CD4-positive, alpha-beta memory T cell (primary cell): Measurements from ENCODE around the gene CNGB1. TPM values are rescaled to one million over a fixed set of nuclear protein-coding genes. Genes with fewer than 3 reads are reported as not detected.

Experiments used
- CTCF ChIA-PET: fragments of 350-600 bp; sonication (Branson Sonifier 250); formaldehyde crosslinking; loops from one replicate; lab custom pipeline; 2021; ENCODE audit warnings: inconsistent platforms; ENCODE audit not compliant: partially characterized antibody; lab: Charles Lee
- POLR2A ChIA-PET: fragments of 350-600 bp; sonication (Branson Sonifier 250); formaldehyde crosslinking; loops from one replicate; lab custom pipeline; 2021; ENCODE audit not compliant: partially characterized antibody; lab: Charles Lee
- DNase-seq, 5 donors: peaks; one replicate each; pipeline versions ENCODE4 v3.0.0 to v3.0.0-alpha.2; 2020 to 2022; ENCODE audit warnings: mixed read lengths in 1 of 5
- H3K27ac ChIP-seq: one replicate; pipeline ENCODE4 v1.7.0; 2013; ENCODE audit warnings: low read depth, low read length
- H3K27me3 ChIP-seq: 2 replicates; pipeline ENCODE4 v1.7.0; 2013; ENCODE audit warnings: mild to moderate bottlenecking, low read length, moderate library complexity; ENCODE audit not compliant: insufficient read depth
- H3K36me3 ChIP-seq: 2 replicates; pipeline ENCODE4 v1.7.0; 2013; ENCODE audit warnings: mild to moderate bottlenecking, low read length, moderate library complexity; ENCODE audit not compliant: insufficient read depth
- H3K4me1 ChIP-seq: 2 replicates; pipeline ENCODE4 v1.7.0; 2013; ENCODE audit warnings: mild to moderate bottlenecking, low read length, moderate library complexity; ENCODE audit not compliant: insufficient read depth
- H3K4me3 ChIP-seq, 2 donors: one replicate each; pipeline ENCODE4 v1.7.0; 2013; ENCODE audit warnings: low read length in 2 of 2, mild to moderate bottlenecking in 1 of 2
- H3K9me3 ChIP-seq, 2 donors: one replicate each; pipeline ENCODE4 v1.7.0; 2013; ENCODE audit warnings: low read length in 2 of 2, control low read depth in 1 of 2; ENCODE audit not compliant: control insufficient read depth in 1 of 2
- H3K27ac Mint-ChIP-seq, 7 donors: one replicate each; pipeline ENCODE4 v1.8.0; 2020 to 2021; ENCODE audit warnings: mixed read lengths in 7 of 7, mild to moderate bottlenecking in 6 of 7, inconsistent platforms in 3 of 7, moderate library complexity in 3 of 7
- H3K27me3 Mint-ChIP-seq, 2 donors: one replicate each; pipeline ENCODE4 v1.8.0; 2020 to 2021; ENCODE audit warnings: mixed read lengths in 2 of 2
- H3K36me3 Mint-ChIP-seq, 2 donors: one replicate each; pipeline ENCODE4 v1.8.0; 2020 to 2021; ENCODE audit warnings: mixed read lengths in 2 of 2, inconsistent platforms in 1 of 2, mild to moderate bottlenecking in 1 of 2
- H3K4me1 Mint-ChIP-seq, 4 donors: one replicate each; pipeline ENCODE4 v1.8.0; 2020 to 2021; ENCODE audit warnings: mixed read lengths in 4 of 4, mild to moderate bottlenecking in 1 of 4
- H3K4me3 Mint-ChIP-seq, 8 donors: one replicate each; pipeline ENCODE4 v1.8.0; 2020 to 2021; ENCODE audit warnings: mixed read lengths in 8 of 8, mild to moderate bottlenecking in 7 of 8, moderate library complexity in 6 of 8, inconsistent platforms in 3 of 8
- H3K9me3 Mint-ChIP-seq, 8 donors: one replicate each; pipeline ENCODE4 v1.8.0; 2020 to 2021; ENCODE audit warnings: mixed read lengths in 8 of 8, mild to moderate bottlenecking in 5 of 8, inconsistent platforms in 3 of 8, moderate library complexity in 1 of 8
- intact Hi-C: fragments of 100-400 bp; cut with micrococcal nuclease; formaldehyde crosslinking; loops from one replicate; pipeline ENCODE4 v1.15.1; 2023
- polyA plus RNA-seq, 2 donors: library from polyadenylated mRNA; unstranded; fragments of 300-500 nt; fragmentation: Illumina TruSeq; gene quantifications; one replicate each; pipeline ENCODE4 v1.2.3, GENCODE V29; 2021
- total RNA-seq, 2 experiments: library from RNA; stranded (reverse); gene quantifications; one replicate each; pipeline ENCODE4 v1.2.3, GENCODE V29; 2021

The CNGB1 gene
- total and polyA plus RNA-seq, 4 experiments from 2014 or later = not detected

DNA sequence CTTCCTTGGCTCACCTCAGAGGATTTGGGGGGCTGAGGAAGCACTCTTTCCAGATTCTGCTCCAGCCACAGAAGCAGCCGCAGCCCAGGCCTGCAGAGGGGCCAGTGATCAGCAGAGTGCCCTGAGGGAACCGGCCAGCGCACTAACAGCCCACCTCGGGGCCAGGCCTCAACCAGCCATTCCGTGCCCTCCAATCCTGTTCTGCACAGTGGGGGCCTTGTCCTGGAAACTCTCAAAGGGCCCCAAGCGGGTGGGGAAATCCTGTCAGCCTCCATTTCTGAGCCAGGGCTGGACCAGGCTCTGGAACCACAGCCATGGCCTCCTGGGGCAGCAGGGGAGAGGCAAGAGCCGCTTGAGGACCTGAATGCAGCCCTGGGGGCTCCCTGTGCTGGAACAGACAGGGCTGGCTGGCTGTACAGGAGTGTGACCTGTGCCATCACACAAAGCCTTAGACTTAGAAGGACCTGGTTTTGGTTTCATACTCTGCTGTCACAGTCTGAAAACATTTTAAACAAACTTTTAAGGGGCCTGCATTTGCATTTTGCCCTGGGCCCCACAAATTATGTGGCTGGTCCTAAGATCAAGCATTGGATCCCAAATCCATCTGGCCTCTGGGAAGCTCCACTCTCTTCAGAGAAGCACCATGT lies 10.0 kb downstream of the CNGB1 start:
- H3K27ac ChIP-seq = no peak overlapping the region
- H3K4me3 Mint-ChIP-seq = no peak overlapping the region
- no peak overlapping the region for H3K4me3 ChIP-seq
- ChIA-PET POLR2A (no interaction called here), CTCF (no interaction called here)
- no peaks in the 10 kb centered on the region for H3K9me3 ChIP-seq
- H3K27ac Mint-ChIP-seq = peak overlapping the region in 1 of 7 donors; percentile 3
- no peaks in the 10 kb centered on the region for H3K4me1 Mint-ChIP-seq
- H3K36me3 ChIP-seq = no peaks in the 10 kb centered on the region
- no peak for DNase-seq
- no peaks in the 10 kb centered on the region for H3K27me3 ChIP-seq
- H3K4me1 ChIP-seq = no peaks in the 10 kb centered on the region
- intact Hi-C loops = no loop called here
- H3K9me3 Mint-ChIP-seq = peaks cover 0 to 2% (median 0%) of the 10 kb centered on the region in 8 donors
- H3K27me3 Mint-ChIP-seq = peaks cover 0 to 3% of the 10 kb centered on the region in 2 donors
- H3K36me3 Mint-ChIP-seq = no peaks in the 10 kb centered on the region

DNA sequence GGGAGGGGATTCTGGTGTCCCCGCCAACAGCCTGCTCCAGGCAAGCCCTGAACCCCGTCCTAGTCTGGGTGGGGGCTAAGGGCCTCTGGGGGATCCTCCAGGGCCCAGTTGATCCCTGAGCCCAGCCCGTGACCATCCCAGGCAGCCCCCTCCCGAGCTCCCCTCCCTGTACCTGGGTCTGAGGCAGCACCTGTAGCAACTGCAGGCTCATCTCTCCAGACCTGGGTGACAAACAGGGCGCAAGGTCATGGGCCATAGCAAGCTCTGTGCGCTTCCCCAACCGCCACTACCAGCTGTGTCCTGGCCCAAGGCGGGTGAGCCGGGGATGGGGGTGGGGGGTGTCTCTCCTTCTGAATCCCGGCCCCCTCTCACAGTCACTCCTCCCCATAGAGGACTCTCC lies 10.6 kb downstream of the CNGB1 start:
- no peak overlapping the region for H3K4me3 ChIP-seq
- peaks cover 0 to 2% (median 0%) of the 10 kb centered on the region in 8 donors for H3K9me3 Mint-ChIP-seq
- no peaks in the 10 kb centered on the region for H3K9me3 ChIP-seq
- DNase-seq = no peak
- H3K27ac Mint-ChIP-seq = no peak overlapping the region
- H3K36me3 Mint-ChIP-seq = no peaks in the 10 kb centered on the region
- no peaks in the 10 kb centered on the region for H3K27me3 ChIP-seq
- no peaks in the 10 kb centered on the region for H3K4me1 Mint-ChIP-seq
- H3K36me3 ChIP-seq = no peaks in the 10 kb centered on the region
- no peaks in the 10 kb centered on the region for H3K4me1 ChIP-seq
- ChIA-PET POLR2A (no interaction called here), CTCF (no interaction called here)
- peaks cover 0 to 3% of the 10 kb centered on the region in 2 donors for H3K27me3 Mint-ChIP-seq
- no peak overlapping the region for H3K4me3 Mint-ChIP-seq
- H3K27ac ChIP-seq = no peak overlapping the region
- intact Hi-C loops = no loop called here

GRCh38 chr16:57959804-57960203 lies 11.1 kb downstream of the CNGB1 start:
- no peaks in the 10 kb centered on the region for H3K27me3 ChIP-seq
- H3K4me1 Mint-ChIP-seq = no peaks in the 10 kb centered on the region
- H3K4me1 ChIP-seq = no peaks in the 10 kb centered on the region
- H3K36me3 ChIP-seq = no peaks in the 10 kb centered on the region
- ChIA-PET CTCF (no interaction called here), POLR2A (no interaction called here)
- intact Hi-C loops = no loop called here
- no peaks in the 10 kb centered on the region for H3K9me3 ChIP-seq
- no peaks in the 10 kb centered on the region for H3K36me3 Mint-ChIP-seq
- no peak overlapping the region for H3K27ac ChIP-seq
- peaks cover 0 to 3% of the 10 kb centered on the region in 2 donors for H3K27me3 Mint-ChIP-seq
- H3K4me3 ChIP-seq = no peak overlapping the region
- H3K9me3 Mint-ChIP-seq = no peaks in the 10 kb centered on the region
- no peak for DNase-seq
- no peak overlapping the region for H3K4me3 Mint-ChIP-seq
- no peak overlapping the region for H3K27ac Mint-ChIP-seq

DNA sequence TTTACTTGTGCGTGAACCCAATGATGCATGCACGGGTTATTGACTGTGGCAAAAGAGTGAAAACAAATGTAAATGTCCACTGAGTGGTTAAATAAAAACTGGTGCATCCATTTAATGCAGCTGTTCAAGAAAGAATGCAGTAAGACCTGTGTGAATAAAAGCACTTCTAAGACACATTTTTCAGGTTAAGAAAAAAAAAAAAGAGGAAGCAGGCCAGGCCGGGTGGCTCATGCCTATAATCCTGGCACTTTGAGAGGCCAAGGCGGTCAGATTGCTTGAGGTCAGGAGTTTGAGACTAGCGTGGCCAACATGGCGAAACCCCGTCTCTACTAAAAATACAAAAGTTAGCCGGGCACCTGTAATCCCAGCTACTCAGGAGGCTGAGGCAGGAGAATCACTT lies 11.8 kb downstream of the CNGB1 start:
- no peak overlapping the region for H3K4me3 ChIP-seq
- no peak for DNase-seq
- H3K4me1 Mint-ChIP-seq = no peaks in the 10 kb centered on the region
- no peak overlapping the region for H3K4me3 Mint-ChIP-seq
- CTCF ChIA-PET = no interaction called here
- H3K27ac Mint-ChIP-seq = no peak overlapping the region
- no peaks in the 10 kb centered on the region for H3K27me3 ChIP-seq
- no peaks in the 10 kb centered on the region for H3K9me3 Mint-ChIP-seq
- H3K36me3 ChIP-seq = no peaks in the 10 kb centered on the region
- no peaks in the 10 kb centered on the region for H3K9me3 ChIP-seq
- no peaks in the 10 kb centered on the region for H3K36me3 Mint-ChIP-seq
- H3K27ac ChIP-seq = no peak overlapping the region
- H3K27me3 Mint-ChIP-seq = peaks cover 0 to 3% of the 10 kb centered on the region in 2 donors
- H3K4me1 ChIP-seq = no peaks in the 10 kb centered on the region
- intact Hi-C loops = no loop called here
- POLR2A ChIA-PET = no interaction called here

- Mint-ChIP-seq H3K27ac (peak overlapping the region in 1 of 7 donors; percentile 64), H3K9me3 (no peaks in the 10 kb centered on the region), H3K36me3 (no peaks in the 10 kb centered on the region), H3K27me3 (peaks cover 1 to 3% of the 10 kb centered on the region in 2 donors), H3K4me1 (no peaks in the 10 kb centered on the region), H3K4me3 (no peak overlapping the region)
- H3K27me3 ChIP-seq = no peaks in the 10 kb centered on the region
- no peaks in the 10 kb centered on the region for H3K4me1 ChIP-seq
- no peaks in the 10 kb centered on the region for H3K36me3 ChIP-seq
- H3K9me3 ChIP-seq = no peaks in the 10 kb centered on the region
- intact Hi-C loops = no loop called here
- no peak overlapping the region for H3K4me3 ChIP-seq
- no peak for DNase-seq
- no peak overlapping the region for H3K27ac ChIP-seq
- POLR2A ChIA-PET = no interaction called here
- CTCF ChIA-PET = no interaction called here
These were observed 12.4 kb downstream of the CNGB1 start for GRCh38 chr16:57958544-57958943.

DNA sequence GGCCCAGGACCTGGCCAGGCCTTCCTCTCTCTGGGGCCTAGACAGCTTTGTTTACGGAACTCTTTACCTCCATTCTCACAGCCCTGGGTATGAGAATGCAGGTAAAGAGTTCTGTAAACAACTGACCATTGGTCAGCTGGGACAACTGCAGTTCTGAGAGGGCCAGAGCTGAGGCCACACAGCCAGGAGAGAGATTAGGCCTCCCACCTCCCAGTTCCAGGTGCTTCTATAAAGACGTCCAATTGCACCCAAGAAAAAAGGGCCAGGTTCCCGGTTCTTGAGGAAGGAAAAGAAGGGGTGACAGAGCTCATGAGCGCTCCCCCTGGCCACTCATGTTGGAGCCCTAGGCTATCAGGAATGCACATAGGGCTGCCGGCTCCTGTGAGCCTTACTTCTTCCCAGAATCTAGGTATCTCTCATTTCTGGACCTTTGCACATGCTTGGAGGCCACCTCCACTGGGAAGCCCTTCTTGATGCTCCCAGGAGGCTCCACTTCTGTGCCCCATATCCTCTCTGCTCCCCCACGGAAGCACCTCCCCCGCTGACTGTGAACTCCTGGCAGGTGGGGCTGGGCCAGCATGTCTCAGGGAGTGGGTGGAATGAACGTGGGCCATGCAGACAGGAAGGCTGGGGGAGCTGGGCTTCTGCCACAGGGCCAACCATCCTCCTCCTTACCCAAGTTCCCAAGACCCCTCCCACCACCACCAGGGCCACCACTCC lies 13.1 kb downstream of the CNGB1 start:
- CTCF ChIA-PET = no interaction called here

DNA sequence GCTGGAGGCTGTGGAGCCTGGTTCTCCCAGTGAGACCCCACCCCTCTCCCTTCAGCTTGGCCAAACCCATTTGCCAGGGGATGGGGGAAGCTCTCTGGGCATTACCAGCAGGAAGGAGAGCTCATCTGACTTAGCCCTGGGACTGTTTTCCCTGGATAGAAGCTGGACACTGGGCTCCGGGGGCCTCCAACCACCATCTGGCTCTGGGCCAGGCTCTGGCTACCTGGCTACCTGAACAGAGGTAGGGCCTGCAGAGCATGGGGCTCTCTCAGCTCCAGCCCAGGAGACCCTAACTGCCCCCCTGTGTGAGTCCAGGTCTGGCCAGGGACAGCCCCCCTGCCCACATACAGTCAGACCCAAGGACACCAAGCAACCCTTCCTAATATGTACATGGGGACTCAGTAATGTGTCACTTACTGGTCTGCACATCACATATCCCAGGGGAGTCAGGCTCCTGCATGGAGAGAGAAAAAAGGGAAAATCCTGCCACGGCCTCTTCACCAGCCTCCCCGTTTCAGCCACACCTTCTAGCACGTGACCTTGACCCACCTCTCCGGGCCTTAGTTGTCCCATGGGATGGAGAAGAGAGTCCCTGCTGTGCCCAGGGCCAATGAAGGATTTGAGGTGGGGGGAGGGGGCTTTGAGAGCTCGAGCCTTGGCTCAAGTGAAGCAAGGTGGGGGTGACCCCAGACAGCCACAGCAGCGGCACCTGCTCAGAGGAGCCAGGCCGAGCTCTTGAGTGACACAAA lies 13.8 kb downstream of the CNGB1 start:
- CTCF ChIA-PET = no interaction called here
- Mint-ChIP-seq H3K27me3 (peaks cover 2 to 3% of the 10 kb centered on the region in 2 donors), H3K9me3 (no peaks in the 10 kb centered on the region), H3K27ac (no peak overlapping the region), H3K4me1 (no peaks in the 10 kb centered on the region), H3K4me3 (no peak overlapping the region), H3K36me3 (no peaks in the 10 kb centered on the region)
- Histone ChIP-seq H3K4me1 (no peaks in the 10 kb centered on the region), H3K36me3 (no peaks in the 10 kb centered on the region), H3K4me3 (no peak overlapping the region), H3K27ac (no peak overlapping the region), H3K27me3 (no peaks in the 10 kb centered on the region), H3K9me3 (no peaks in the 10 kb centered on the region)
- DNase-seq = no peak
- POLR2A ChIA-PET = no interaction called here
- intact Hi-C loops = no loop called here

More for the DNA sequence above, 13.1 kb downstream of the CNGB1 start:
- H3K9me3 Mint-ChIP-seq = no peaks in the 10 kb centered on the region
- no peaks in the 10 kb centered on the region for H3K9me3 ChIP-seq
- no peaks in the 10 kb centered on the region for H3K4me1 ChIP-seq
- no peaks in the 10 kb centered on the region for H3K4me1 Mint-ChIP-seq
- H3K4me3 Mint-ChIP-seq = no peak overlapping the region
- peaks cover 2 to 3% of the 10 kb centered on the region in 2 donors for H3K27me3 Mint-ChIP-seq
- no peak for DNase-seq
- peak overlapping the region in 1 of 7 donors; percentile 18 for H3K27ac Mint-ChIP-seq
- no peaks in the 10 kb centered on the region for H3K27me3 ChIP-seq
- no peaks in the 10 kb centered on the region for H3K36me3 Mint-ChIP-seq
- POLR2A ChIA-PET = no interaction called here
- no peaks in the 10 kb centered on the region for H3K36me3 ChIP-seq
- no peak overlapping the region for H3K27ac ChIP-seq
- intact Hi-C loops = no loop called here
- H3K4me3 ChIP-seq = no peak overlapping the region
